ENCODE measurements around the gene PLXNA2.

- no peak for TF ChIP-seq POLR2A (IDR thresholded peaks at IDR 0.05; ENCODE audit: low read depth, low read length)
- TF ChIP-seq MAFK (IDR thresholded peaks at IDR 0.05; ENCODE audit: low read depth, low read length), result no peak
- no peak for TF ChIP-seq CTCF (conservative IDR thresholded peaks at IDR 0.05; ENCODE audit: low read depth, low read length)
- TF ChIP-seq CEBPB (IDR thresholded peaks at IDR 0.05; ENCODE audit: low read depth, low read length), result no peak
- TF ChIP-seq SMC3 (IDR thresholded peaks at IDR 0.05; ENCODE audit: low read depth, low read length), result no peak
These were observed 36.1 kb downstream of the PLXNA2 start for GRCh38 chr1:208208132-208208487.
